HG02798 (cell line): ENCODE results near the gene SRGAP3.

Experiments
- ATAC-seq: cut with Tn5 transposase; IDR thresholded peaks from one replicate; pipeline ENCODE4 v1.9.1; 2021; ENCODE audit warnings: mild to moderate bottlenecking; ENCODE audit not compliant: unreplicated experiment, poor library complexity

Gene SRGAP3

GRCh38 chr3:9153904-9154619, 95.4 kb downstream of the SRGAP3 start:
- no peak for ATAC-seq

GRCh38 chr3:9151240-9151639, 98.2 kb downstream of the SRGAP3 start:
- ATAC-seq = no peak

- no peak for ATAC-seq
These were observed 99.9 kb downstream of the SRGAP3 start for GRCh38 chr3:9149566-9149965.

GRCh38 chr3:9147896-9148266, 101.6 kb downstream of the SRGAP3 start:
- ATAC-seq = no peak

- ATAC-seq = peak; percentile 73
These were observed 102.1 kb downstream of the SRGAP3 start for GRCh38 chr3:9147215-9147895.

GRCh38 chr3:9146367-9147071, 102.9 kb downstream of the SRGAP3 start:
- ATAC-seq = no peak

- ATAC-seq = no peak
These were observed 106.3 kb downstream of the SRGAP3 start for GRCh38 chr3:9143184-9143583.

- no peak for ATAC-seq
These were observed 107.1 kb downstream of the SRGAP3 start for GRCh38 chr3:9142362-9142761.

GRCh38 chr3:9141928-9142289, 107.5 kb downstream of the SRGAP3 start:
- ATAC-seq = no peak

- no peak for ATAC-seq
These were observed 110.1 kb downstream of the SRGAP3 start for GRCh38 chr3:9139366-9139765.

- no peak for ATAC-seq
These were observed 111.8 kb downstream of the SRGAP3 start for GRCh38 chr3:9137676-9138075.

- no peak for ATAC-seq
These were observed 112.5 kb downstream of the SRGAP3 start for GRCh38 chr3:9136746-9137465.

GRCh38 chr3:9135930-9136525, 113.4 kb downstream of the SRGAP3 start:
- no peak for ATAC-seq

- no peak for ATAC-seq
These were observed 113.9 kb downstream of the SRGAP3 start for GRCh38 chr3:9135526-9135925.

- ATAC-seq = no peak
These were observed 115.8 kb downstream of the SRGAP3 start for GRCh38 chr3:9133656-9134055.

GRCh38 chr3:9130345-9131305, 118.8 kb downstream of the SRGAP3 start:
- ATAC-seq = no peak

- no peak for ATAC-seq
These were observed 120.1 kb downstream of the SRGAP3 start for GRCh38 chr3:9129365-9129764.

- ATAC-seq = no peak
These were observed 124.0 kb downstream of the SRGAP3 start for GRCh38 chr3:9125278-9125951.

GRCh38 chr3:9124730-9125129, 124.7 kb downstream of the SRGAP3 start:
- no peak for ATAC-seq
